Activated CD8-positive, alpha-beta memory T cell treated with anti-CD3 and anti-CD28 coated beads for 48 hours (primary cell): Measurements from ENCODE around the gene CST7.
"Not testable (repeated sequence)": the region's sequence is repeated elsewhere in the genome, so short reads cannot be mapped to it uniquely, and the experiment has no call there.

Experiments used
- DNase-seq, 3 experiments: peaks; one replicate each; pipeline ENCODE4 v3.0.0-alpha.2; 2020; ENCODE audit warnings: low read depth in 2 of 3, low spot score in 2 of 3

The CST7 gene

DNA sequence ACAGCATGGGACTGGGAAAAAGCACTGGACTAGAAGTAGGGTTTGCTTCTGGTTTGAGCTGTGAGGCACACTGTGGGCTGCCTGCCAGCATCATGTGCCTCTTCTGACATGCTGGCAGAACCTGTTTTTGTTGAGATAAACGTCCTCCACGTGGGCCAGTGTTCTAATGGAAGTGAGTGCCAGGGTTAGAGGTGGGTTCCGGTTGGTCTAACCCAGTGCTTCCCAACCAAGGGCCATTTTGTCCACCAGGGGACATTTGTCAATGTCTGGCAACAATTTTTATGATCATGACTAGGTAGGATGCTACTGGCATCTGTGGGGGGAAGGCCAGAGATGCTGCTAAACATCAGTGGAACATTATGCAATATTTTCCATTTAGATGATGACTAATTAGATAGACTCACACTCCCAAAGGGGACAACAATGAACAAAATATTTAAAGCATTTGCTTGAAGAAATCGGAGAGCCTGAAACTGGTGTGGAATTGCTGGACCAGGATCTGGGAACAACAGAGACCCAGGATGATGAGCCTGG lies 51.3 kb downstream of the CST7 start:
- no peak for DNase-seq

GRCh38 chr20:25001323-25001722 lies 52.3 kb downstream of the CST7 start:
- DNase-seq: not testable (repeated sequence)

DNA sequence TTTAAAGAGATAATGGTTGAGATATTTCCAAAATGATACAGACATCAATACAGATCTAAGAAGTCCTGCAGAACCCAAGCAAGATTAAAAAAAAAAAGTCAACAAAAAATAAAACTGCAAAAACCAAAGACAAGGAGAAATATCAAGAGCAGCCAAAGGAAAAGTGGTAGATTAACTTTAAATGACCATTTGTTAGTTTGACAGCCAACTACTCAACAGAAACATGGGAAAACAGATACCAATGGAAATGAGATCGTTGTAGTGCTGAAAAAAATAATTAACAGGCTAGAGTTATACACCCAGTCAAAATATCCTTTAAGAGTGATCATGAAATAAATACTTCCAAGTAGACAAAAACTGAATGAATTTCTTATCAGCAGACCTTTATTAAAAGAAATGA lies 53.9 kb downstream of the CST7 start:
- DNase-seq: no peak

- no peak for DNase-seq
Measured at GRCh38 chr20:25005220-25005619, 56.2 kb downstream of the CST7 start.

- DNase-seq: no peak
Measured at GRCh38 chr20:25005661-25006060, 56.6 kb downstream of the CST7 start.

- no peak for DNase-seq
Measured at GRCh38 chr20:25006431-25007167, 57.5 kb downstream of the CST7 start.

GRCh38 chr20:25007491-25008305 lies 58.6 kb downstream of the CST7 start:
- DNase-seq: no peak

DNA sequence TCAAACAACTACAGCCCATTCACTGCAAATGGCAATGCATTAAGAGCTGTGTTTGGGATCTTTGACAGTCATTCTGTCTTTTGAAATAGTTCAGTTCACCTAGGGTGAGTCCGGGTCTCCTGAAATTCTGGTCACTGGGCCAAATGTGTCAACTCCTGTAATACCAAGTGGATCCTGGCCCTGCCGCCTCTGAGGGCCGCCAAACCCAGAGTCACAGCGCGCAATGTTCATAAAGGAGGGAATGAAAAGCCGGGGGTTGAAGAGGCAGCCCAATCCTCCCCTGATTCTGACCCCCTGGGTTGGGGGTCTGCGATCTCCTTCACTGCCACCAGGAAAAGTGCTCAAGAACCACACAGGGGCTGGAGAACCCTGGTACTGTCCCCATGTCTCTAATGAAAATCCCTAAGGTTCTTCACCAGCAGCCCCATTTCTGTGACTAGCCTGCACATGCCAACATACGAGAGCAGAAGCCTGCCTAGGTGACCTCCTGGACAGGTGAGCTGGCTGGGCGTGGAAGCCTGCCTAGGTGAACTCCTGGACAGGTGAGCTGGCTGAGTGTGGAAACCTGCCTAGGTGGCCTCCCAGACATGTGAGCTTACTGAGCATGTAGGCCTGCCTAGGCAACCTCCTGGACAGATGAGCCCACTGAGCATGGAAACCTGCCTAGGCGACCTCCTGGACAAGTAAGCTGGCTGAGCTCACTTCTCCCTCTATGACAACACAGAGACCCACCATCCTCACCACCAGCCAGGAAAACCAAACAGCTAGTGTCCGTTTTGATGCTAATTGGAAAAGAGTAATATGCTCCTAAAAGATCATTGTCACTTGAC lies 59.5 kb downstream of the CST7 start:
- no peak for DNase-seq
